DMS53 treated with DMSO at 0.1 percent for 48 hours (cell line): ENCODE measurements around the gene CTXN1.
A peak's percentile ranks its signal among the peaks of the same experiment; 100 is the strongest.
"Not testable (repeated sequence)": the region's sequence is repeated elsewhere in the genome, so short reads cannot be mapped to it uniquely, and the experiment has no call there.

Experiments used
- DNase-seq: peaks from one replicate; lab custom pipeline; 2025; ENCODE audit not compliant: unreplicated experiment; lab: John Stamatoyannopoulos, UW

Gene CTXN1

DNA sequence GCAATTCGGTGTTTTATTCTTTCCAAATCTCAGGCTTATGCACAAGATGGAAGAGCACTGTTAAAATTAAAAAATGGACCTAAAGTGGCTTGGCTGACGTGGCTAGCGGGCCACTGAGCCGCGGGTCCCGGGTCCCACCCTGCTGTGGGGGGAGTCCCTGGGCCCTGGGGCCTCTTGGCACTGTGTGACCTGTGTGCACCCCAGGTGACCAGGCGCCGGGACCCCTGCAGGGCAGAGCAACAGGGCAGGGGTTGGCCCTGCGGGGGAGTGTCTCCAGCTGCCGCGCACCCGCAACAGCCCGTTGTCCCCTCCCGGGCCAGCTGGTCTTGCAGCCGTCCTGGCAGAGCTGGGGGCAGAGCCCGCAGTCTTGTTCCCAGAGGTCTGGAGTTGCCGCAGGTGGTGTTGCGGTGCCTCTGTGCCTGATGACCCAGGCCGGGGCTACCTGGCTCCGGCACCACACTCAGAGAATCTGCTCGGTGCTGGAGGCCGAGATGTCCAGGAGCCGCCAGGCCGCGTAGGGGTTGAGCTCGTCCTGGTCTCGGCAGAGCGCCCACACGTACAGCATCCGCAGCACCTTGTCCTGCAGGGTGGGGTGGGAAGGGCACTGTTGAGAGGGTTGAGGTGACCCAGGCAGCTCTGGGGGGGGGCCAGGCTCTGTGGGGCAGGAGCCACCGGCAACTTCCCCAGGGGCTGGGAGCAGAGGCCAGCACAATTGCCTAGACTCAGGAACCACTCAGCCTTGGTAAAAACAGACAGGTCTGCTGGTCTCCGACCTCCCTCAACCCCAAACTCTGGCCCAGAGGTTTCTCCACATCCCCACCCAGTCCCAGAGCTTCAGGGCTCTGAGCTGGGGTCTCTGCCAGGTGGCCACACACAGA, 1.0 kb upstream of the CTXN1 start:
- DNase-seq: peak; percentile 6

GRCh38 chr19:7925171-7925851, 624 bp downstream of the CTXN1 start:
- DNase-seq: peak; percentile 14

DNA sequence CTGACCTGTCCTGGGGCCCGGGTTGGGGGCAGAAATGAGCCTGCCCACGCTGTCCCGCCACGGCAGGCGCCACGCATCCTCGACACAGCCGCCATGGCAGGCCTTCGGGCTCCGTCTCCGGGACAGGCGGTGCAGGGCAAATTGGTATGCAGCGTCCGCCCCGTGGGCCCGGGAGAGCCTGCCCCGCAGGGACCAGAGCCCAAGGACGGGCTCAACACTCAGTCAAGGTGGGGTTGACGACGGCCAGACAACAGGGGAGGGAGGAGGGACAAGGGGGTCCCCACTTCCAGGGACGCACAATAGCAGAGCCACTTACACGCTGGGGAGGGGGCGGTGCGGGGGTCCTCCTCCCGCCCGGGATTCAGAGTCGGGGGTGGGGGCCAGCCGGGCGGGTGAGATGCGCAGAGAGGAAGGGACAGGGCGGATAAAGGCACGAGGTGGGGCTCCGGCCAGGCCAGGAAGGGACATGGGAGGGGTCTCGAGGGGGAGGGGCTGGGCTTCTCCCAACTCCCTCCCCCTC, 1.2 kb downstream of the CTXN1 start:
- DNase-seq: no peak

- DNase-seq: no peak
Measured at GRCh38 chr19:7924241-7924640, 1.7 kb downstream of the CTXN1 start.

- no peak for DNase-seq
Measured at GRCh38 chr19:7923295-7924191, 2.4 kb downstream of the CTXN1 start.

- DNase-seq: no peak
Measured at GRCh38 chr19:7922836-7923195, 3.1 kb downstream of the CTXN1 start.

- no peak for DNase-seq
Measured at GRCh38 chr19:7921967-7922835, 3.7 kb downstream of the CTXN1 start.

- no peak for DNase-seq
Measured at GRCh38 chr19:7921302-7921966, 4.5 kb downstream of the CTXN1 start.

DNA sequence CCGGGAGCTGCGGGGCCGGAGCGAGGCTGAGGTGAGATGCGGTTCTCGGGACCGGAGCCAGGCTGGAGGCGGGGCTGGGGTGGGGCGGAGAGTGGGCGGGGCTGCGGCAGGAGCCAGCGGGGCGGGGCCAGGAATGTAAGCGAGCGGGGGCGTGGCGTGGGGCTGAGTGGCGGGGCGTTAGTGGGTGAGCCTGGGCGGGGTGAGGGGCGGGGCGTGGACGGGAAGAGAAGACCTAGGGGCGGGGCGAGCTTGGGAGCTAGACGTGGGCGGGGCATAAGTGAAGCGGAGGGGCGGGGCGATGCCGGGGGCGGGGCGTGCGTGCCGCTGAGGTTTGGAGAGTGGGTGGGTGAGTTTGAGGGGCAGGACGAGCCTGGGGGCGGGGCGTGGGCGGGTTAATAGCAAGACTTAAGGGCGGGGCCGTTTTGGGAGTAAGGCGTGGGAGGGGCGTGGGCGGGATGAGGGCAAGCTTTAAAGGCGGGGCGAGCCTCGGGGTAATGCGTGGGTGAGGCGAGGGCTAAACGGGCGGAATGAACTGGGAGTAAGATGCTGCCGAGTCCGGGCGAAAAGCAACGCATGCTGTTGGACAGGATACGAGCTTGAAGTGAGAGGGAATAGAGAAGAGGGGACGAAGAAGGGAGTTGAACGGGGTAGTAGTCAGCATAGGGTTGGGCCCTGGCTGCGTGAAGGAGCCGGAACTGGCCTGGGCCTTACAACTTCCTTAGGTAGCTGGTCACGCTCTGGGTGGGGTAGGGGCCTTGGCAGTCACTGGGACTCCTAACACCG, 5.2 kb downstream of the CTXN1 start:
- peak; percentile 80 for DNase-seq

- DNase-seq: peak; percentile 70
Measured at GRCh38 chr19:7919610-7920518, 6.1 kb downstream of the CTXN1 start, which contains the start of gene SNAPC2. Gene SNAPC2, plus strand, starts transcription at chr19:7920338. Its CDS starts 29 bp downstream, at chr19:7920367.

DNA sequence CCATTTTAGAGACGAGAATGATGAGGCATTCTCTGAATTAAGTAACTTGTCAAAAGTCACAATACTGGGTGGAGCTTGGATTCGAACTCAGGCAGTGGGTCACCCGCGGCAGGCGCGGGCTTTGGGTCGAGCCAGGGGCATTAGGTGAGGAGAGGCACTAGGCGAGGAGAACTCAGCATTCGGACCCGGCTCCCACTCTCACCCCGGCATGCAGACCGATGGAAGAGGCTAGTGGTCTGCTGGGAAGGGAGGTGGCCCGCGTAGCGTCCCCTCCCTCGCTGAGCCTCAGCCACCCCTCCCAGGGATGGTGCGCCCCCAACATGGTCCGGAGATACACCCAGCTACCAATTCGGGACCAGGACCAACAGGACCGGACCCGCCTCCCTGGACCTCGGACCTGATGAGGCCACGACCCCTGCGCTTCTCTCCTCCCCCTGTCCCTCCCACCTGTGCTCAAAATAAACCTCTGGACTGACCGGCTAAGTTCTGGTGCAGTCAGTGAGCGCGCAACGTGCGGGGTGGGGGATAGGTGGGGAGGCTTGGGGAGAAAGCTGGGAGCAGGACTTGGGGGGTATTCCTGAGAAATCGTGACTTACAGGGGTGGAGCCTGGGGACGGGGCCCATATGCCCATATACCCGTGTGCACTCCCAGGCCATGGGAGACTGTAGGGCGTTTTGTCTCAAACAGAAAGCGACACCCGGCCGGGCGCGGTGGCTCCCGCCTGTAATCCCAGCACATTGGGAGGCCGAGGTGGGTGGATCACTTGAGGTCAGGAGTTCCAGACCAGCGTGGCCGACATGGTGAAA, 7.1 kb downstream of the CTXN1 start:
- peak; percentile 4 for DNase-seq

- DNase-seq: not testable (repeated sequence)
Measured at GRCh38 chr19:7918062-7918614, 7.8 kb downstream of the CTXN1 start.

DNA sequence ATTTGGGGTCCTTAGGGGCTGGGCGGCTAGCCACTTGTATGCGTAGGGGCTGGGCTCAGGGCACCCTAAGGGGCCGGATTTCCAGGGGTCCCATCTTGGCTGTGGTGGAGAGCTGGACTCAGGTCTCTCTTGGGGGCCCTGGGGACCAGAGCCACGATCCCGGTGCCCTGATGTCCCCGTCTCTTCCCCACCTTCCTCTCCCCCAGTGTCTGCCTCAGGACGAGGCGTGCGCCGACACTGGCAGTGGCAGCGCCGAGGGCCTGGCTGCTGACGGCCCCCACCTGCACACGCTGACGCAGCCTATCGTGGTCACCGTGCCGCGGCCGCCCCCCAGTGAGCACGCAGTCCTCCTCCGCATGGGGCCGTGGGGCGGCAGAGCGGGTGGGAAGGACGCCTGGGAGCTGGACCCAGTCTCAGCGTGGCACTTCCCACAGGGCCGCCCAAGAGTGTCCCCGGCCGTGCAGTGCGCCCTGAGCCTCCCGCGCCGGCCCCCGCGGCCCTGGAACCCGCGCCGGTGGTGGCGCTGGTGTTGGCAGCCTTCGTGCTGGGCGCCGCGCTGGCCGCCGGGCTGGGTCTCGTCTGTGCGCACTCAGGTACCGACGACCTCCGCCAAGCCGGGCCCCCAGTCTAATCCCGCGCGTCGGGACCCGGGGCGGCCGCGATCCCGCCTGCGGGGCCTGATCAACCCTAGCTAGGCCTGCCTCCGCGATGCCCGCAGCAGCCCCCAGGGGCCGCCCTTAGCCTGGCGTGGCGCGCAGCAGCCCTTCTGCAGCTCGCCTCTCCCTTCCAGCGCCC, 8.5 kb downstream of the CTXN1 start:
- DNase-seq: no peak

GRCh38 chr19:7916955-7917266, 9.0 kb downstream of the CTXN1 start:
- no peak for DNase-seq

GRCh38 chr19:7916103-7916954, 9.6 kb downstream of the CTXN1 start:
- peak; percentile 5 for DNase-seq
